GM21723 (cell line): ENCODE data around the gene PKN3.

Experiments used
- ATAC-seq: cut with Tn5 transposase; IDR thresholded peaks from one replicate; pipeline ENCODE4 v1.9.1; 2021; ENCODE audit warnings: mild to moderate bottlenecking, moderate library complexity; ENCODE audit not compliant: unreplicated experiment

Gene PKN3

GRCh38 chr9:128735373-128735772, 33.1 kb downstream of the PKN3 start:
- ATAC-seq = no peak

GRCh38 chr9:128742401-128742800, 40.1 kb downstream of the PKN3 start:
- ATAC-seq = no peak

GRCh38 chr9:128743421-128743820, 41.1 kb downstream of the PKN3 start:
- ATAC-seq = no peak

- ATAC-seq = no peak
Measured at GRCh38 chr9:128747241-128747640, 44.9 kb downstream of the PKN3 start.

DNA sequence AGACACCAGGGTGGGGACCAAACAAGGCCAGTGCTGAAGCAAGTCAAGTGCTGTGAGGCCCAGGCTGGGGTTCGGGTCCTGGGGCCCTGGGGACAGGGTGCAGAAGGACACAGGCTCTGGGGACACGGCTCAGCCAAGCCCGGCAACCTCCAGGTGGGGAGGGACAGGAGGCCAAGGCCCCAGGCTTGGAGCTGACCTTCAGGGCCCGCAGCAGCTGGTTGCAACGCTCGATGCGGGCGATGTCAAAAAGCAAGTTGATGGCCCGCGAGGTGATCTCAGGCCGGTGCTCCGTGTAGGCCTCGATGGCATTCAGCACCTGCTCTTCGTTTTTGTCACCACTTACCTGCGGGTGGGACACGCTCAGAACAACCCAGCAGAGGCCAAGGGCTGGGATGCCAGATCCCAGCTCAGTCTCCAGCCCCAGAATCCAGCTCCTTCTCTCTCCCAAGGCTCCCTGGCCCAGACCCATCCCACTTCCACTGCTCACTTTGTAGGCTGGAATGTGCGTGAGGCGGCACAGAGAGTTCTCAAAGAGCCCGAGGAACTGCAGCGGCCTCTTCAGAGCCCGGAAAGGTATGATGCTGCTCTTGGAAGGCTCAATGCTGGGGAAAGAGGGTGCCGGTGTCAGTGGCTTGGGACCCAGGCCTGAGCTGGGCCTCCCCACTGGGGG, 48.8 kb downstream of the PKN3 start:
- no peak for ATAC-seq

- no peak for ATAC-seq
Measured at GRCh38 chr9:128753627-128754026, 51.3 kb downstream of the PKN3 start.

GRCh38 chr9:128757602-128758001, 55.3 kb downstream of the PKN3 start:
- no peak for ATAC-seq

DNA sequence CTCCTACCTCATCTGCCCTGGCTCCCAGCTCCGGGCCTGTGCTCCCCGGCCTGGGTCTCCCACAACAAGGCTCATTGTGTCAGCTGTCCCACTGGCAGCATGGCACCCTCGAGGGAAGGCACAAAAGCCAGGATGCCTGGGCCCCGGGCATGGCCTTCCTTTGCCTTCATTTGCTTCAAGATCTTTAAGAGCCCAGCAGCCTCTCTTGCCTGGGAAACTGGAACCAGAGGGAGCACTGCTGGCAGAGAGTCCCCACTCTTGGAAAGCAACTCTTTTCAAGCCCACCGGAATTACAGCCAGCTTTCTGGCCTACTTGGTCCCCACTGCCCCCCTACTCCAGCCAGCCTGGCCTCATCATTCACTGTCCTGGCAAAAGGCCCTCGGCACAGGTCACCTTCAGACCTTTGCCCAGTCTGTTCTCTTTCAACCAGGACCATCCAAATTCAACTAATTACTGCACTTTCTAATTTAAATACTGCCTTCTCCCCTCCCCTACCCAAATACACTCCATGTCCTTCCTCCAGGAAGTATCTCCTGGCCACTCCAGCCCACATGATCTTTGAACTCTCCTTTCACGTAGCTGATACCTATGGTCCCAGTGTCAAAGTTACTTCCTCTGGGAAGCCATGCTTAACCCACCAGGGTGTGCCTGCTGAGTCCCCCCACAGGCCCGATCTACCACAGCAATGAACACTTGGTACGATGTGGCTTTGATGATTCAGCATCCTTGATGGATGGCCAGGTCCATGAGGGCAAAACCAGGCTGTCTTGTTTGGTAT, 60.6 kb downstream of the PKN3 start:
- no peak for ATAC-seq

DNA sequence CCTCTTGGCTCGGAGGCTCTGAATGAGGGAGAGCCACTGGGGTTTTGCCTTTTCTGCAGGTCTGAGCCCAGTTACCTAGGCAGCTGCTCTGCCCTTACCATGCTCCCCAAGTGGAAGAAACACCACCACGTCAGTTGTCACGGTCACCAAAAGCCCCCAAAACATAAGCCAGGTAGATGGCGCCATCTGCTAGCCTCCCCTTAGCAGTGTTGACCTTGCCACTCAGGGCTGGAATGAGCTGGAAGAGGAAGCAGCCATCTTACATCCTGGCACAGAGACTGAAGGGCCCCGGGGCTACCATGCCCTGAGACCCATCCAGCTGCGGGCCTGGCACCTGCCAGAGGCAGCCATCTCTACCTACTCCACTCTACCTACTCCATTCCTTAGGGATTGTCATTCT, 62.1 kb downstream of the PKN3 start:
- ATAC-seq = no peak

GRCh38 chr9:128765499-128765898, 63.2 kb downstream of the PKN3 start:
- no peak for ATAC-seq

DNA sequence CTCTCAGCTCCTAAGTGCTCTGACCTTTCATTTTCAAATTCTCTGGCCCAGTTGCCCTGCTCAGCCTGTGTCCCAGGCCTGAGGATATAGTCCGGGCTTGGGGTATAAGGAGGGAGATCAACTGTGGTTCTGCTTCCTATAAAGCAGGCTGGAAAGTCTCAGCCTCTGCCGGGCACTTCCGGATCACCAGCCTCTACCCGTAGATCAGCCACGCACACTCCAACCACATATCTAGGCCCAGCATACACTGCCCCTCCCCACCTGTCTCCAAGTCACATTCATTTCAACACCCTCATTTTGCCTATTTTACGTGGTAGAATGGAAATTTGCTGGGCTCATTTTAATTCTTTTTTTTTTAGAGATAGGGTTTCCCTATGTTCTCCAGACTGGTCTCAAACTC, 66.3 kb downstream of the PKN3 start:
- no peak for ATAC-seq
